ENCODE measurements around the gene ADH7.
"Not testable (repeated sequence)": the region's sequence is repeated elsewhere in the genome, so short reads cannot be mapped to it uniquely, and the experiment has no call there.

Gene ADH7

GRCh38 chr4:99414902-99415301, 20.2 kb downstream of the ADH7 start:
- DNase-seq = not testable (repeated sequence)

DNA sequence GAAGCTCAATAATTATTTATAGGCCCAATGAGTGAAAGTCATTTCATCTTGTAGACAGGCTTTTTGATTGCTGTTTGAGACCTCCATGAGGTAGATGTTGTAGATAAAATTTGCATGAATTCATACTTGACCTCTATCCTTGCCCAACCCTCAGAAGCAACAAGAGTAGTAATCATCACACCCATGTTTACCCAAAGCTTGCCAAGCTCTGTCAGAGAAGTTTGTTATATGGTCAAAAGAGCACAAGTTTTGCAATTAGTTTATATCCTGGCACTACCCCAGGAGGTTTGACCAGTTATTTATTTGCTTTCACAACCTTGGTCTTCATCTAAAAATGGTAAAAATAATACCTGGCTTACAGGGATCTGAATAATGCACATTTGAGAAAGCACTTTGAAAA, 20.7 kb downstream of the ADH7 start:
- peak; percentile 2 for DNase-seq

GRCh38 chr4:99413140-99413539, 22.0 kb downstream of the ADH7 start:
- DNase-seq = no peak

GRCh38 chr4:99411041-99411440, 24.1 kb downstream of the ADH7 start:
- no peak for DNase-seq

DNA sequence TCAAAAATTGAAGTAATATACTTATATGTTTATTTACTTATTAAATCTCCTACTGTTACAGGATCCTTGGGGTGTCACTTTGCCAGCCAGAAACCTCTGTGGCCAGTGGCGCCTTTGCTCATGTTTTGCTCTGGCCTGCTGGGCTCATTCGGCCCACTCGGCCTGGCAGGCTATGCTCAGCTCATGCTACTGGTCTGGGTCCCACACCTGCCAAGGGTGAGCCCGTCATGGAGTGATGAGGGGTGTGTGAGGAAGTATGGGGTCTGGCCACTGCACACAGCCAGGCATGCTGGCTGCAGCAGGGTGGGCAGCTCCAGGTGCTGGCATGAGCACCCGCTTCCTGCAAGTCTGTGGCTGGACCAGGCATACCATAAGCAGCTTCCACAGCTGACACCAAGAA, 25.1 kb downstream of the ADH7 start:
- DNase-seq = no peak

DNA sequence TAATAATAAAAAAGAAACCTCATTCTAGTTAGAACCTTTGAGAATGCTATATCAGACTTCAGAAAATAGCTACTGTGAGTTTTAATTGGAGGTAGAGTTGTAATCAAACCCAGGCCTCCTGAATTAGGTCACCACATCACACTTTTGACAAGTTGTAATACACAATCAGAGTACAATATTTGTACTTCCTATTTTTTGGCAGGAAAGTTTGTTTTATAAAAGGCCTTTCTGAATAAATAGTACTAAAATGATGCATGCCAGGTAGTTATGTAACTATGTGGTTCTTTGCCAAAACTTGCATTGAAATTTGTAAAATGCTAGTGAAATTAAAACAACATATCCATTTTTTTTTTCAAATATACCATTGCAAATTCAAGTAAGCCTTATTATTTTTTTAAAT, 26.8 kb downstream of the ADH7 start:
- DNase-seq = no peak

GRCh38 chr4:99405433-99406115, 29.6 kb downstream of the ADH7 start:
- DNase-seq = peak; percentile 39

DNA sequence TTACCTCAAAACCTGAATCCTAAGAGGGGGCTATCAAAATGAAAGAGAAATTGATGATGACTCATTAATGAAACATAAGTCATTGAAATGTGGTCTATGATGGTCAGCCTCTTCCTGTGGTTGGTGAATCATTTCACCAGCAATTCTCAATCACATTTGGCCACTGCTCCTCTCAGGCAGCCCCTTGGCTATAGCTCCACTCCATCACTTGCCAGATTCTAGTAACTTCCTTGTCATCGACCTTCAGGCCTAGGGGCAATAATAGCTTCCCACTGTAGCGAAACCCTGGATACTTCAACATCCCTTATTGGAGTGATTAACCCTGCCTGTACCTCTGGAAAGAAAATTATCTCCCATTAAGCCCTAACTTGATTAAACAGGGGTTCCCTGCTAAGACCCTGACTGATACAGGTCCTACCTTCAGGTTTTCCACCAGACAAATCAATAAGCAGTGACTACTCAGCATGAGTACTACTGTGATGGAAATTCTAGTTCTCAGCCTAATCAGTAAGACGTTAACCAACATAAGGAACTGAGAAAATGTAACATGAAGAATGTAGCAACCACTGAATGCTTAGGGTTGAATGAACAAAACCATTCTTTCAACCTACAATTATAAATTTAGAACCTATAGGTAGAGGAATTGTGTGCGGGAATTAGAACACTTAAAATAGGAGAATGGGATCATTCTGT, 30.4 kb downstream of the ADH7 start:
- no peak for DNase-seq

DNA sequence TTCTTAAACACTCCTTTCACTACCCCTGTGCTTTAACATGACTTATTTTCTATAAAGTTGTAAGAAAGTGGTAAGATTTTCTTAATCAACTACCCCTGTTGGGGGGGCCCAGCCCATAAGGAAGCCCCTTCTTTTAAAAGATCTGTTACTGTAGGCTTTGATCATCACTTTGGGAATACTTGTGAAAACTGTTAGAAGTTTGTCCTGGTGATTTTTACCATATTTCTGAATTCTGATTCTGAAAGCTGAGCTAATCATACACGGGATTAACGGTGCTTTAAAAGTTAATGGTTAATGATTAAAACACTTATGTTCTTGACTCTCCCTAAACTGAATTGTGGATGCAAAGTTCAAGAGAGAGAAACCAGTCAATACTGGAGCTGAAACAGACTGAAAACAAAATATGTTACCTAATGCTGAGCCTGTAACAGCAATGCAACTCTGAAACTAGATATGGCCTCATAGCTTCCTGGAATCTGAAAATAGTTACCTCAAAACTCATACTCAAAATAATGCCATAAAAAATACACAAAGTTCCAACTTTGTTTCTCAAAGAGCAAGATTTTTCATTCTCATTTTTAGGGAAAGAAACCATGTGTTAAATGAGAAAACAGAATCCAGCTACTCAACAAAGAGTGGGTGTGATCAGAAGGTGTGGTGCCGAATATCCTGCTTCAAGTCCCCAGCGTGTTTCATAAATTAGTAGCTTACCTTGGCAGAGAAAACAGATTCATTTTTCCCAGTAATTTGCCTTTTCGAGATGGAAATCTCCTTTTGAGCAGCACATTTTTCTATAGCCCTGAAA, 31.6 kb downstream of the ADH7 start:
- no peak for DNase-seq

- DNase-seq = no peak
Measured at GRCh38 chr4:99402765-99403164, 32.4 kb downstream of the ADH7 start.

DNA sequence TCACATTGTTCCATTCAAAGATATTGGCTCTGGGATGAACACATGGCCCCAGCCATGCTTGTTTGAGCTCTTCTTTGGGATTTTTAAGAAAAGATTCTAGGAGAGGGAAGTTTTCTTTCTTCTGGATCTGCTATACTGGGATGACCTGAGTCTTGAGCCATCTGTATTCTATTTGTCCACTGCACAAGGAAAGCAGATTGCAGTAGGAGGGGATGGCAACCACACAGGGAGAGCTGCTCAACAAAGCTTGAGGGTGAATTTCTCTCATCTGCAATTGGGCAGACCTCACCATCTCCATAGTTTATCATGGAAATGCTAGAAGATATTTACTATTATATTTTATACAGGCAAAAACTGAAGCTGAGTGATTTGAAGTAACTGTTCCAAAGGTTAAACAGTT, 34.3 kb downstream of the ADH7 start:
- DNase-seq = no peak

DNA sequence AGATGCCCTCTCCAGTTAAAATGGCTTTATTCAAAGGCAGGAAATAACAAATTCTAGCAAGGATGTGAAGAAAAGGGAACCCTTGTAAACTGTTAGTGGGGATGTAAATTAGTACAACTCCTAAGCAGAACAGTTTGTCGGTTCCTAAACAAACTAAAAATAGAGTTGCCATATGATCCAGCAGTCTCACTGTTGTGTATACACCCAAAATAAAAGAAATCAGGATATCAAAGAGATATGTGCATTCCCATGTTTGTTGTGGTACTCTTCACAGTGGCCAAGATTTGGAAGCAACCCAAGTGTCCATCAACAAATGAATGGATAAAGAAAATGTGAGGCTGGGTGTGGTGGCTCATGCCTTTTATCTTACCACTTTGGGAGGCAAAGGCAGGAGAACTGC, 36.1 kb downstream of the ADH7 start:
- no peak for DNase-seq

DNA sequence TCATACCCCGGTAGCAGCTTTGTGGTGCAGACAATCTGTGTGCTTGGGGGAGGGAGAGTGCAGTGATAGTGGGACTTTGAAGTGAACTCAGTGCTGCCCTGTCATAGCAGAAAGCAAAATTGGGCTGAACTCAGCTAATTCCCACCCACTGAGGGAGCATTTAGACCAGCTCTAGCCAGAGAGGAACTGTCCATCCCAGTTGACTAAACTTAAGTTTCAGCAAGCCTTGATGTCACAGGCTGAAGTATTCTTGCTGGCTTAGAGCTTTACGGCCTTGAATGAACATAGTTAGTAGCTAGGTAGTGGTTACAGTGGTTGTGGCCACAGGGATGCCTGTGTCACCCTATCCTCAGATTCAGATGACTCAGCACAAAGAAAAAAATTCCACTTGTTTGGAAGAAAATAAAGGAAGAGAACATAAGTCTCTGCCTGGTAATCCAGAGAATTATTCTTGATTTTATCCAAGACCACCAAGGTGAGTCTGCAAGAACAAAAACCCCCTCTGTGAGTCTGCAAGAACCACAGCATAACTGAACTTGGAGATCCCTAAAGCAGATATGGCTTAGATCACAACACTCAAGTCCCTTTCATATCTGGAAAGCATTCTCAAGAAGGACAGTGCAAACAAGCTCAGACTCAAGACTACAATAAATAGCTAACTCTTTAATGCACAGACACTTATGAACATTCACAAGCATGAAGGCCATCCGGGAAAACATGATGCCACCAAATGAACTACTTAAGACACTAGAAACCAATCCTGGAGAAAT, 39.4 kb downstream of the ADH7 start:
- no peak for DNase-seq

DNA sequence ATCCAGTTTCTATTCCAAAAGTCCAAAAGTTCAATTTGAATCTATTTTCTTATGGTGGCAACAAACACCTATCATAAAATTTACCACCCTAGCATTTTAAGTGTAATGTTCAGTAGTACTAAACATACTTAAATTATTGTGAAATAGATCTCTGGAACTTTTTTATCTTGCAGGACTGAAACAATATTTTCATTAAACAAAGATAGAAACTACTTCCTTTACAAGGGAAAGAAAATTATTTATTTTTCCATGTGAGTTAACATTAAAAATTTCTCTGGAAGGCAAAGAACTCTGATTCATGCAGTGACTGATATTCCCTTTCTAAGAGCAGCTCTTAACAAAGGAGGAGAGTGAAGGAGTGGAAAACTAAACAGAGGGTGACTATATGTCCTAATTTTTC, 40.2 kb downstream of the ADH7 start:
- no peak for DNase-seq

DNA sequence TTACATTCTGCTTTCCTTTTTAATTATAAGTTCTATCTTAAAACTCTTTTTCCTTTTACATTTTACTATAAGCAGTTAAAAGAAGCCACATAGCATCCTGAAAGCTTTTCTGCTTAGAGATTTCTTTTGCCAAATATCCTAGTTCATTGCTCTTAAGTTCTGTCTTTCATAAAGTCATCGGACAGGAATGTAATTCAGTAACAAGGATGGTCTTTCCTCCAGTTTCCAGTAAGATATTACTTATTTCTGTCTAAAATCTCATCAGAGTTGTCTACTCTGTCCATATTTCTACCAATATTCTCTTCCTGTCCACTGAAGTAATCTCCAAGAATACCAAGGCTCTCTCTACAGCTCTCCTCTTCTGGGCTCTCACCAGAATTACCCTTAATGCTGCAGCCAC, 45.1 kb downstream of the ADH7 start:
- DNase-seq = no peak

GRCh38 chr4:99389606-99390005, 45.5 kb downstream of the ADH7 start:
- no peak for DNase-seq

- DNase-seq = no peak
Measured at GRCh38 chr4:99383833-99384392, 51.2 kb downstream of the ADH7 start.

DNA sequence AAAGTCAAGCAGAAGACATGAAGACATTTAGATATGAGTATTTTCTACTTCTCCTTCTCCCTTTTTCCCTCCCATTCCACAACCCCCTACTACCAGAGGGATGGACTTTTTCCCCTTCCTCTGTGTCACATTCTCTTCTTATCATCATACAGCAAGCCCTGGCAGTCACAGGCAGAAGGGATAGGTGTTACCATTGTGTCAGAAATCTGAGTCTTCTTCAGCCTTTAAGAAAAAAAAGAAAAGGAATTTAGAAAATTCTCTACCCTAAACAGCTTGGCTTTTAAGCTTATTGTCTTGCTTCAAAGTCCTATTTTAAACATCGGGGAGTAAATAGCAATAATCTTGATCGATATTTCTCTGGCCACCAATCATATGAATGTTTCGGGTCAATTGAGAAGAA, 51.7 kb downstream of the ADH7 start:
- DNase-seq = no peak

- no peak for DNase-seq
Measured at GRCh38 chr4:99382745-99383360, 52.3 kb downstream of the ADH7 start.

DNA sequence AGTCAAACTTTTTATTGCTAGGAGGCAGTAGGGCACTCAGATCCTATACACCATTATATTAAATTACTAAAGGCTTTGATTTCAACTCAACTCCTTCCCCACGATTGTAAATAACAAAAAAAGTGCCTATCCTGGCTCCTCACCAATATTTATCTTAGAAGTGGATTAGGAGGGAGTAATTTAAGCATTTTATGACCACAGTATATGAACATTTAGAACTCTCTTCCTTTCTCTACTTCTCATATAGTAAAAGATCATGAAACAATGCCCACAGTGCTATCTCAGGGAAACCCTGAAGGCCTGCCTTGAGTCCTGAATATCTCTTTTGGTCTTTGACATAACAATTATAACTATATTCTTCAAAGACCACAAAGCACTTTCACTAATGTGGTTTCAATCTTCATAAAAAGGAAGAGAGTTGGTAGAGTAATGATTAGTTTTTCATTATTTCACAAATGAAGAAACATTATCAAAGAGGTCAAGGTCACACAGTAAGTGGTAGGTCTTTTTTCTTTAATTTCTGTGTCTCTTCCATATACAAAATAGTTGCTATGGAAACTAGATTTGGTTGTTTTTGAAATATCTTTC, 53.5 kb downstream of the ADH7 start:
- no peak for DNase-seq

GRCh38 chr4:99379571-99379970, 55.6 kb downstream of the ADH7 start:
- DNase-seq = no peak

DNA sequence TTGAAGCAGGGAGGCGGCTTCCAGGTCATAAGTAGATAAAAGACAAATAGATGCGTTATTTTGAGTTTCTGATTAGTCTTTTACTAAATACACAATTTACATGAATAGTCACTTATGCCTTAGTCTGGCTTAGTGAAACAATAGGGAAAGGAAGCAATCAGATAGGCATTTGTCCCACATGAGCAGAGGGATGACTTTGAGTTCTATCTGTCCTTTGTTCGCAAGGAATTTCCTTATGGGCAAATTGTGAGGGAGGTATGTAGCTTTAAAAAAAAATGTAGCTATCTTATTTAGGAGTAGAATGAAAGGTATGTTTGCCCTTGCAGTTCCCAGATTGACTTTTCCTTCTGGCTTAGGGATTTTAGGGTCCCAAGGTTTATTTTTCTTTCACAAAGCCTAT, 56.3 kb downstream of the ADH7 start:
- DNase-seq = no peak

Data from NCI-H69 (cell line).